Psoas muscle (tissue), 8 donors: ENCODE results near the gene CAMK2B. TPM values are rescaled to one million over a fixed set of nuclear protein-coding genes. Genes with fewer than 3 reads are reported as not detected.

Source experiments
- ATAC-seq, 4 donors: fragments of 200-7000 bp; cut with Tn5 transposase; one replicate each; pipeline ENCODE4 v1.9.1; 2020; ENCODE audit warnings: moderate library complexity in 3 of 4, mild to moderate bottlenecking in 2 of 4
- DNase-seq, 2 donors: peaks; one replicate each; pipeline ENCODE4 v3.0.0-alpha.2; 2020
- H3K27ac ChIP-seq: fragments of 200-600 bp; one replicate; pipeline ENCODE4 v1.8.0; 2022
- H3K27me3 ChIP-seq, 3 donors: fragments of 200-600 bp in 1 of 3; one replicate each; pipeline versions ENCODE4 v1.6.1 to v1.8.0; 2013 to 2022; ENCODE audit warnings: low read length in 2 of 3, mild to moderate bottlenecking in 2 of 3, moderate library complexity in 1 of 3; ENCODE audit not compliant: insufficient read depth in 3 of 3
- H3K36me3 ChIP-seq, 2 donors: fragments of 200-600 bp in 1 of 2; one replicate each; pipeline versions ENCODE4 v1.6.1 to v1.8.0; 2013 to 2022; ENCODE audit warnings: low read depth in 1 of 2, mild to moderate bottlenecking in 1 of 2, moderate library complexity in 1 of 2; ENCODE audit not compliant: insufficient read depth in 1 of 2
- H3K4me1 ChIP-seq: fragments of 200-600 bp; one replicate; pipeline ENCODE4 v1.8.0; 2022
- H3K4me3 ChIP-seq: fragments of 200-600 bp; one replicate; pipeline ENCODE4 v1.8.0; 2022; ENCODE audit warnings: mild to moderate bottlenecking
- H3K9me3 ChIP-seq: fragments of 200-600 bp; one replicate; pipeline ENCODE4 v1.8.0; 2022
- CTCF ChIP-seq: fragments of 200-600 bp; IDR thresholded peaks from one replicate; pipeline ENCODE4 v1.8.0; 2022; ENCODE audit warnings: antibody characterized with exemption
- WGBS, 3 donors: extraction: QIAGEN DNeasy Blood & Tissue Kit; methylation state at CpG; one replicate each; pipeline versions ENCODE4 v1.1.6 to v1.1.7; 2013; 5-methylcytosine and 5-hydroxymethylcytosine counted together
- intact Hi-C, 2 donors: fragments of 100-400 bp; cut with DNase I; formaldehyde crosslinking; loops; one replicate each; pipeline versions ENCODE4 v1.11.0 to v1.14.2; 2022
- polyA plus RNA-seq, 3 donors: library from polyadenylated mRNA; stranded (reverse); fragments of 200-250 nt; gene quantifications; one replicate each; pipeline ENCODE4 v1.2.3, GENCODE V29; 2013
- total RNA-seq, 4 donors: library from RNA; stranded (reverse); fragmentation: NEBNext Ultra II Directional in 2 of 4; extraction: Animal tissue kit (Norgen Biotek cat#: 25700) in 2 of 4; gene quantifications; one replicate each; pipeline versions ENCODE4 v1.2.1 to v1.2.4, GENCODE V29; 2021 to 2023
- donor health status: healthy with polysubstance abuse.
- donor health status: DM: no; HTN: no; CAD: no; lungs with moderate emphysema.
- donor health status: Bipolar disorder and iron deficiency.
- donor health status: healthy.
- donor health status: DM: yes; HTN: yes; CAD: no.
- donor health status: DM: no; HTN: no; CAD: no.
- donor health status: DM: no; HTN: no; CAD: no.
- donor health status: DM: yes; HTN: yes; CAD: no.

The CAMK2B gene
- total and polyA plus RNA-seq, 7 donors: 14.5 to 81.4 (median 50.0) TPM

GRCh38 chr7:44269943-44270493, 55.4 kb downstream of the CAMK2B start:
- intact Hi-C loops: no loop called here
- 59 to 80% (median 67%) methylated on average over 7 of the region's 7 CpGs for WGBS, 3 donors
- TF ChIP-seq CTCF: no peak
- DNase-seq (no peak), ATAC-seq (peak in 2 of 4 donors; percentile 30)
- peaks cover 62% of the 10 kb centered on the region for H3K4me1 ChIP-seq
- no peaks in the 10 kb centered on the region for H3K9me3 ChIP-seq
- no peak overlapping the region for H3K4me3 ChIP-seq
- H3K27me3 ChIP-seq: no peaks in the 10 kb centered on the region
- H3K27ac ChIP-seq: no peak overlapping the region
- H3K36me3 ChIP-seq: no peaks in the 10 kb centered on the region

- ATAC-seq (peak in 3 of 4 donors; percentile 28 to 33 (median 28)), DNase-seq (no peak)
- no peaks in the 10 kb centered on the region for H3K9me3 ChIP-seq
- TF ChIP-seq CTCF: no peak
- H3K36me3 ChIP-seq: no peaks in the 10 kb centered on the region
- H3K4me1 ChIP-seq: peaks cover 68% of the 10 kb centered on the region
- peak overlapping the region; percentile 10 for H3K27ac ChIP-seq
- intact Hi-C loops: no loop called here
- WGBS, 3 donors: 80 to 86% (median 85%) methylated on average over 10 of the region's 10 CpGs
- H3K4me3 ChIP-seq: no peak overlapping the region
- no peaks in the 10 kb centered on the region for H3K27me3 ChIP-seq
Observed at GRCh38 chr7:44269417-44269816, 56.0 kb downstream of the CAMK2B start.

- no peaks in the 10 kb centered on the region for H3K36me3 ChIP-seq
- intact Hi-C loops: no loop called here
- no peak for TF ChIP-seq CTCF
- peak overlapping the region; percentile 10 for H3K27ac ChIP-seq
- DNase-seq: no peak
- H3K9me3 ChIP-seq: no peaks in the 10 kb centered on the region
- WGBS, 3 donors: 47 to 56% (median 48%) methylated on average over 4 to 5 of the region's 5 CpGs
- no peaks in the 10 kb centered on the region for H3K27me3 ChIP-seq
- no peak overlapping the region for H3K4me3 ChIP-seq
- peaks cover 69% of the 10 kb centered on the region for H3K4me1 ChIP-seq
- peak in 3 of 4 donors; percentile 18 to 32 (median 27) for ATAC-seq
Observed at GRCh38 chr7:44268671-44269070, 56.7 kb downstream of the CAMK2B start.

- DNase-seq (no peak), ATAC-seq (peak in 3 of 4 donors; percentile 24 to 41 (median 28))
- Histone ChIP-seq H3K9me3 (no peaks in the 10 kb centered on the region), H3K4me1 (peaks cover 70% of the 10 kb centered on the region), H3K27ac (peak overlapping the region; percentile 10), H3K36me3 (no peaks in the 10 kb centered on the region), H3K4me3 (no peak overlapping the region), H3K27me3 (no peaks in the 10 kb centered on the region)
- intact Hi-C loops: no loop called here
- WGBS, 3 donors: 40 to 69% (median 41%) methylated on average over 20 to 21 of the region's 21 CpGs
- TF ChIP-seq CTCF: no peak
Observed at GRCh38 chr7:44267719-44268421, 57.5 kb downstream of the CAMK2B start.
